Parathyroid adenoma (tissue), 2 donors: ENCODE measurements around the gene NPAS3.

Experiments
- H2AFZ ChIP-seq: fragments of 300-600 bp; sonication (generic); one replicate; pipeline ENCODE4 v1.7.0; 2017; ENCODE audit warnings: antibody characterized with exemption, mild to moderate bottlenecking
- H3K27ac ChIP-seq: fragments of 300-600 bp; sonication (generic); one replicate; pipeline ENCODE4 v1.7.0; 2017
- H3K27me3 ChIP-seq: fragments of 300-600 bp; sonication (generic); one replicate; pipeline ENCODE4 v1.7.0; 2017; ENCODE audit warnings: low read length; ENCODE audit not compliant: control insufficient read depth, insufficient read depth
- H3K36me3 ChIP-seq: fragments of 300-600 bp; sonication (generic); one replicate; pipeline ENCODE4 v1.7.0; 2017; ENCODE audit warnings: low read length; ENCODE audit not compliant: control insufficient read depth, insufficient read depth
- H3K4me1 ChIP-seq: fragments of 300-600 bp; sonication (generic); one replicate; pipeline ENCODE4 v1.7.0; 2017; ENCODE audit warnings: control low read depth
- H3K4me2 ChIP-seq: fragments of 300-600 bp; sonication (generic); one replicate; pipeline ENCODE4 v1.7.0; 2017; ENCODE audit warnings: low read length
- H3K4me3 ChIP-seq: fragments of 300-600 bp; sonication (generic); one replicate; pipeline ENCODE4 v1.7.0; 2017; ENCODE audit warnings: low read depth, low read length
- H3K79me2 ChIP-seq: fragments of 300-600 bp; sonication (generic); one replicate; pipeline ENCODE4 v1.7.0; 2017; ENCODE audit warnings: control low read depth
- H3K9ac ChIP-seq: fragments of 300-600 bp; sonication (generic); one replicate; pipeline ENCODE4 v1.7.0; 2017; ENCODE audit warnings: mild to moderate bottlenecking
- H3K9me3 ChIP-seq: fragments of 300-600 bp; sonication (generic); one replicate; pipeline ENCODE4 v1.7.0; 2017; ENCODE audit warnings: low read length; ENCODE audit not compliant: control insufficient read depth
- CTCF ChIP-seq: fragments of 300-600 bp; sonication (generic); IDR thresholded peaks from one replicate; pipeline ENCODE4 v1.7.0; 2017; ENCODE audit warnings: antibody characterized with exemption, mild to moderate bottlenecking
- donor health status: primary hyperparathyroidism.

The NPAS3 gene

GRCh38 chr14:33441633-33442032 lies 503.0 kb downstream of the NPAS3 start:
- H3K4me2 ChIP-seq, result no peak overlapping the region
- H2AFZ ChIP-seq, result no peak overlapping the region
- H3K27me3 ChIP-seq, result no peaks in the 10 kb centered on the region
- TF ChIP-seq CTCF, result no peak
- H3K27ac ChIP-seq, result no peak overlapping the region
- H3K79me2 ChIP-seq, result no peaks in the 10 kb centered on the region
- no peak overlapping the region for H3K9ac ChIP-seq
- no peak overlapping the region for H3K4me3 ChIP-seq
- H3K36me3 ChIP-seq, result no peaks in the 10 kb centered on the region
- no peaks in the 10 kb centered on the region for H3K9me3 ChIP-seq
- no peaks in the 10 kb centered on the region for H3K4me1 ChIP-seq

- H3K36me3 ChIP-seq, result no peaks in the 10 kb centered on the region
- no peak overlapping the region for H3K9ac ChIP-seq
- H3K27ac ChIP-seq, result no peak overlapping the region
- no peaks in the 10 kb centered on the region for H3K79me2 ChIP-seq
- no peaks in the 10 kb centered on the region for H3K9me3 ChIP-seq
- no peak for TF ChIP-seq CTCF
- no peak overlapping the region for H3K4me3 ChIP-seq
- H3K4me2 ChIP-seq, result no peak overlapping the region
- H3K4me1 ChIP-seq, result no peaks in the 10 kb centered on the region
- H2AFZ ChIP-seq, result no peak overlapping the region
- no peaks in the 10 kb centered on the region for H3K27me3 ChIP-seq
Observed at GRCh38 chr14:33444136-33444535, 505.5 kb downstream of the NPAS3 start.

- Histone ChIP-seq H3K27me3 (no peaks in the 10 kb centered on the region), H3K4me1 (no peaks in the 10 kb centered on the region), H3K27ac (no peak overlapping the region), H3K9ac (no peak overlapping the region), H3K4me3 (no peak overlapping the region), H3K36me3 (no peaks in the 10 kb centered on the region), H3K9me3 (no peaks in the 10 kb centered on the region), H3K79me2 (no peaks in the 10 kb centered on the region), H3K4me2 (no peak overlapping the region), H2AFZ (no peak overlapping the region)
- TF ChIP-seq CTCF, result no peak
Observed at GRCh38 chr14:33449268-33449667, 510.6 kb downstream of the NPAS3 start.

GRCh38 chr14:33449703-33450395 lies 511.2 kb downstream of the NPAS3 start:
- H3K9me3 ChIP-seq, result no peaks in the 10 kb centered on the region
- H3K79me2 ChIP-seq, result no peaks in the 10 kb centered on the region
- no peak for TF ChIP-seq CTCF
- no peak overlapping the region for H3K27ac ChIP-seq
- no peak overlapping the region for H3K4me3 ChIP-seq
- no peak overlapping the region for H3K9ac ChIP-seq
- no peaks in the 10 kb centered on the region for H3K27me3 ChIP-seq
- H3K4me2 ChIP-seq, result no peak overlapping the region
- no peak overlapping the region for H2AFZ ChIP-seq
- H3K36me3 ChIP-seq, result no peaks in the 10 kb centered on the region
- H3K4me1 ChIP-seq, result no peaks in the 10 kb centered on the region

- Histone ChIP-seq H3K27ac (no peak overlapping the region), H3K4me3 (no peak overlapping the region), H3K9ac (no peak overlapping the region), H3K79me2 (no peaks in the 10 kb centered on the region), H3K27me3 (no peaks in the 10 kb centered on the region), H3K4me1 (no peaks in the 10 kb centered on the region), H3K9me3 (no peaks in the 10 kb centered on the region), H3K4me2 (no peak overlapping the region), H3K36me3 (no peaks in the 10 kb centered on the region), H2AFZ (no peak overlapping the region)
- TF ChIP-seq CTCF, result no peak
Observed at GRCh38 chr14:33450416-33450815, 511.7 kb downstream of the NPAS3 start.
